Activated gamma-delta T cell treated with Interleukin-2 at 50 U/mL for 16 hours (primary cell): ENCODE data around the gene GUK1.
"Not testable (repeated sequence)": the region's sequence is repeated elsewhere in the genome, so short reads cannot be mapped to it uniquely, and the experiment has no call there.

Experiments
- DNase-seq: peaks from one replicate; pipeline ENCODE4 v3.0.0-alpha.2; 2020

GUK1 gene

GRCh38 chr1:228178737-228179684 is 38.9 kb downstream of the GUK1 start:
- DNase-seq, result no peak

- no peak for DNase-seq
These were observed 40.3 kb downstream of the GUK1 start for GRCh38 chr1:228180271-228180958.

- DNase-seq, result no peak
These were observed 41.0 kb downstream of the GUK1 start for GRCh38 chr1:228180959-228181644.

GRCh38 chr1:228181645-228182034 is 41.6 kb downstream of the GUK1 start:
- DNase-seq, result no peak

GRCh38 chr1:228182296-228183030 is 42.4 kb downstream of the GUK1 start:
- no peak for DNase-seq

- no peak for DNase-seq
These were observed 44.1 kb downstream of the GUK1 start for GRCh38 chr1:228184152-228184551.

- DNase-seq, result peak; percentile 59
These were observed 45.5 kb downstream of the GUK1 start for GRCh38 chr1:228185641-228185965.

- not testable (repeated sequence) for DNase-seq
These were observed 48.2 kb downstream of the GUK1 start for GRCh38 chr1:228188249-228188648.

- DNase-seq, result no peak
These were observed 50.1 kb downstream of the GUK1 start for GRCh38 chr1:228190182-228190581.

GRCh38 chr1:228190778-228191177 is 50.7 kb downstream of the GUK1 start:
- DNase-seq, result no peak

GRCh38 chr1:228194436-228194835 is 54.4 kb downstream of the GUK1 start:
- DNase-seq, result no peak

- no peak for DNase-seq
These were observed 55.1 kb downstream of the GUK1 start for GRCh38 chr1:228194921-228195812.

- no peak for DNase-seq
These were observed 57.6 kb downstream of the GUK1 start for GRCh38 chr1:228197555-228198147.
